IMR-90 (cell line): ENCODE measurements around the gene TBCE.

ENCODE experiments used
- BHLHE40 ChIP-seq: fragments of 150-350 bp; IDR thresholded peaks from 2 replicates; pipeline ENCODE4 v1.6.1; 2016; ENCODE audit warnings: mild to moderate bottlenecking, low read depth, low read length
- CTCF ChIP-seq: conservative IDR thresholded peaks from 2 replicates; pipeline ENCODE4 v1.5.1; 2012; ENCODE audit warnings: mild to moderate bottlenecking, low read depth, low read length, improper control_type of control experiment
- MAZ ChIP-seq: IDR thresholded peaks from 2 replicates; pipeline ENCODE4 v1.6.1; 2012; ENCODE audit warnings: low read depth, mild to moderate bottlenecking, low read length, improper control_type of control experiment, moderate library complexity, borderline replicate concordance
- MXI1 ChIP-seq: IDR thresholded peaks from 2 replicates; pipeline ENCODE4 v1.6.1; 2012; ENCODE audit warnings: low read depth, mild to moderate bottlenecking, low read length, moderate library complexity, borderline replicate concordance
- POLR2A ChIP-seq: IDR thresholded peaks from 2 replicates; pipeline ENCODE4 v1.6.1; 2012; ENCODE audit warnings: mild to moderate bottlenecking, low read depth, low read length
- RAD21 ChIP-seq: IDR thresholded peaks from 2 replicates; pipeline ENCODE4 v1.6.1; 2012; ENCODE audit warnings: low read length, improper control_type of control experiment
- RFX5 ChIP-seq: IDR thresholded peaks from 2 replicates; pipeline ENCODE4 v1.8.0; 2012; ENCODE audit warnings: low read depth, mild to moderate bottlenecking, low read length, moderate library complexity

GRCh38 chr1:235403593-235403992 lies 36.4 kb downstream of the TBCE start:
- TF ChIP-seq CTCF (no peak), RAD21 (no peak), POLR2A (no peak), MAZ (no peak), MXI1 (no peak), RFX5 (no peak), BHLHE40 (no peak)
